Measurements from ENCODE around the gene LSM14A.
"Not testable (repeated sequence)": the region's sequence is repeated elsewhere in the genome, so short reads cannot be mapped to it uniquely, and the experiment has no call there.

The LSM14A gene

DNA sequence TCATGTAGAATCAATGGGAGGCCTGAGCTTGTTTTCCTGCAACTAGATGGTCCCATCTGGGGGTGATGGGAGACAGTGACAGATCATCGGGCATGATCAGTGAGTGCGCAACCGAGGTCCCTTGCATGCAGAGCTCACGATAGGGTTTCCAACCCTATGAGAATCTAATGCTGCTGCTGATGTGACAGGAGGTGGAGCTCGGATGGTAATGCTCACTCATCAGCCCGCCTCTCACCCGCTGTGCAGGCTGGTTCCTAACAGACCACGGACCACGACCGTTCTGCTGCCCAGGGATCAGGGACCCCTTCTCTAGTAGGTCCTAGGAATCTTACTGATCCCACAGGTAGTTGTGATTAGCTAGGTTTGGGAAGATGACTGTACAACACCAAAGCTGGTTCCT is 58.5 kb downstream of the LSM14A start:
- no peak for DNase-seq (ENCODE audit: low spot score)

GRCh38 chr19:34231439-34231838 is 59.1 kb downstream of the LSM14A start:
- no peak for DNase-seq (ENCODE audit: low spot score)

GRCh38 chr19:34232566-34233481 is 60.5 kb downstream of the LSM14A start:
- DNase-seq (ENCODE audit: low spot score) = no peak

DNA sequence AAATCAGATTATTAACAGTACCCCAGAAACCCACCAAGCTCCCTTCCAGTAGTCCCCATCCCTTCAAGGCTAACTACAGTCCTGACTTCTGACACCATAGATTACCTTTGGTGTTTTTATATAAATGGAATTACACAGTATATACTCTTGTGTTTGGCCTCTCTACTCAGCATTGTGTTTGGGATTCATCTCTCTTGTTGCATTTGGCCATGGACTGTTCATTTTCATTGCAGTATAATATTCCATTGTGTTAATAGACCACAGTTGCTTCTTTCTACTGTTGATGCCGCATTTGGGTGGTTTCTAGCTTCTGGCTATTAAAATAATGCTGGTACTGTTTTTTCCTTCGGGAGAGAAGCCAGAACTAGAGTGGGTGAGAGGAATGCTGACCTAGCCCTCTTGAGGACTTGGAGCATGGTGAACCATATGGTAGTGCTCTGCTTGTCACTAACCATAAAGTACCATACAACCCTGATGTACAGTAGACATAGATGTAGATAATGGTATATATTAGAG is 63.2 kb downstream of the LSM14A start:
- no peak for DNase-seq (ENCODE audit: low spot score)

GRCh38 chr19:34236035-34236987 is 64.0 kb downstream of the LSM14A start:
- DNase-seq (ENCODE audit: low spot score) = no peak

DNA sequence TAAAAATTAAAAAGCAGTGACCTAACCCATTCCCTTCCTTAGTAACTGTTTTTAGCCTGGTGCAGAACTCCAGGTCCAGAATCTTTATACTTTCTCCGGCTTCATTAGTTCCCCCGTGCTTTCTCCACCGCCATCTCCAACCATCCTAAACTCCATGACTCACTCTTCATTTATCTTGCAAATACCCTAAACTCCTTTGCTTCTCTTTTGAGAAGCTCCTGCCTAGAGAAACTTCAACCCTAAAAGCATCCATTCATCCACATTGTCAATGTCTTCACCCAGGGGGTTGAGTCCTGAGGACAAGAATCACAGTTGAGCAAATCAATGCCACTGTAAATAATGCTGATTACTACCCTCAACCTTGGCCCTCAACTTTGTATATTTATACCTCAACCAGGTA is 65.0 kb downstream of the LSM14A start:
- no peak for DNase-seq (ENCODE audit: low spot score)

DNA sequence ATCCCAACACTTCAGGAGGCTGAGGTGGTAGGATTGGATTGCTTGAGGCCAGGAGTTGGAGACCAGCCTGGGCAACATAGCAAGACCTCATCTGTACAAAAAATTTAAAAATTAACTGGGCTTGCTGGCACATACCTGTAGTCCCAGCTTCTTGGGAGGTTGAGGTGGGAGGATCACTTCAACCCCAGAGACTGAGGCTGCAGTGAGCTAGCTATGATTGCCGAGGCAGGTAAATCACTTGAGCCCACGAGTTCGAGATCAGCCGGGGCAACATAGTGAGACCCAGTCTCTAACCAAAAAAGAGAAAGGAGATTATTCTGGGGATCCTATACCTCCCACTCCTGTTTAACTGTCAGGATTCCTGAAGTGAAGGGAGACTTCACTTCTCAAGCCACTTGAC is 65.6 kb downstream of the LSM14A start:
- DNase-seq (ENCODE audit: low spot score) = no peak

DNA sequence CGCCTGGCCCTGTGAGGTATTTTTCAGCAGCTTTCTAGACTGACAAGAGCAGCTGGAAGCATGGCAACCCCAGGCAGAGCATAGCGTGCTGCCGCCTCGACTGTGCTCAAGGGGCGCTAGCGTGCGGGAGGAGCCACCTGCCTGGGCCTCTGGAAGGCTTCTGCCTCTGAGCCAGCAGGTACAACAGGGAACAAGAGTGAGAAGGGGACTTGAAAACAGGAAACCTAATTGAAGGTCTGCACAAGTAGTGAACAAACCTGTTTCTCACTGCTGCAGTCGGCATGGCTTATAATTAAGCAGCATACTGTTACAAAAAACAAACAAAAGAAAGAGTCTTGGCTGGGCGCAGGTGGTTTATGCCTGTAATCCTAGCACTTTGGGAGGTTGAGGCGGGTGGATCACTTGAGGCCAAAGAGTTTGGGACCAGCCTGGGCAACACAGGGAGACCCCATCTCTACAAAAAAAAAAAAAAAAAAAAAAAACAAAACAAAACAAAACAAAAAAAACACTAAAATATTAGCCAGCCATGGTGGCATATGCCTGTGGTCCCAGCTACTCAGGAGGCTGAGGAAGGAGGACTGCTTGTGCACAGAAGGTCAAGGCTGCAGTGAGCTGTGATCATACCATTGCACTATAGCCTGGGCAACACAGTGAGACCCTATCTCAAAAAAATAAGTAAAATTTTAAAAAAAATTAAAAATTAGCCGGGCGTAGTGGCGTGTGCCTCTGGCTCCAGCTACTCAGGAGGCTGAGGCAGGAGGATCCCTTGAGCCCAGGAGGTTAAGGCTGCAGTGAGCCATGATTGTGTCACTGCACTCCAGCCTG is 69.4 kb downstream of the LSM14A start:
- no peak for DNase-seq (ENCODE audit: low spot score)

GRCh38 chr19:34243138-34243875 is 71.0 kb downstream of the LSM14A start:
- DNase-seq (ENCODE audit: low spot score) = not testable (repeated sequence)

- no peak for DNase-seq (ENCODE audit: low spot score)
Observed at GRCh38 chr19:34243876-34244578, 71.7 kb downstream of the LSM14A start.

GRCh38 chr19:34244611-34245299 is 72.5 kb downstream of the LSM14A start:
- DNase-seq (ENCODE audit: low spot score) = no peak

DNA sequence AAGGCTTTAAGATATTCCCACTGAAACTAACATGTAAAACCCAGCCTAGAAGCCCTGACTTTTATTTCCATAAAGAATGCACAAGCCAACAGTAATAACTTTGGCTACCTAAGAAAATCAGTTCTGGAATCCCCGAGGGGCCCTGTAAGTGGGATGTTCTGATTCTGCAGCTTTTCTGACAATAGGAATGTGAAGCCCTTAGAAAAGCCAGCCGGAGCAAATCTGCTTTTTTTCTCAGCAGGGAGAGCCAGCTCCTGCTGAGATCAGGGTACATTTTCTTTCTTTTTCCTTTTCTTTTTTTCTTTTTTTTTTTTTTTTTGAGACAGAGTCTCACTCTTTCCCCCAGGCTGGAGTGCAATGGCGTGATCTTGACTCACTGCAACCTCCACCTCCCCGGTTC is 74.0 kb downstream of the LSM14A start:
- no peak for DNase-seq (ENCODE audit: low spot score)

DNA sequence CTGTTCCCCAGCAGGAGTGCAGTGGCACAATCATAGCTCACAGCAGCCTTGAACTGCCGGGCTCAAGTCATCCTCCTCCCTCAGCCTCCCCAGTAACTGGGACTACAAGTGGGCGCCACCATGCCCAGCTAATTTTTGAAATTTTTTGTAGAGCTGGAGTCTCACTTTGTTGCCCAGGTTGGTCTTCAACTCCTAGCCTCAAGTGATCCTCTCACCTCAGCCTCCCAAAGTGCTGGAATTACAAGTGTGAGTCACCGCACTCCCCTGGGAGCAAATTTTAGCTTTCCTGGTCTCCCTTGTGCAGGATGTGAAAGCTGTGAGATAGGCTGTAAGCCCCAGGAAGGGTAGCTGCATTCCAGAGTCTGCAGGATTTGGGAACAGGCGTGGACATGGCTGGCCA is 76.6 kb downstream of the LSM14A start:
- no peak for DNase-seq (ENCODE audit: low spot score)

DNA sequence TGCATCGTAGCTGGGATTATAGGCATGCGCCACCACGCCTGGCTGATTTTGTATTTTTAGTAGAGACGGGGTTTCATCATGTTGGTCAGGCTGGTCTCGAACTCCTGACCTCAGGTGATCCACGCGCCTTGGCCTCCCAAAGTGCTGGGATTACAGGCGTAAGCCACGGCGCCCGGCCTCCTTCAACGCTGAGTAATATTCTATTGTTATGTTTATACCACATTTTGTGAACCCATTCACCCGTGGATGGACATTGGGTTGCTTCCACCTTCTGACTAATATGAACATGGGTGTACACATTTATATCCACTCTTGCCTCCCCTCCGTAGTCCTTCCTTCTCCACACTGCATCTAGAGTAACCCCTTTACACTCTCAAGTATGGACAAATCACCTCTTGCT is 80.9 kb downstream of the LSM14A start:
- not testable (repeated sequence) for DNase-seq (ENCODE audit: low spot score)

DNA sequence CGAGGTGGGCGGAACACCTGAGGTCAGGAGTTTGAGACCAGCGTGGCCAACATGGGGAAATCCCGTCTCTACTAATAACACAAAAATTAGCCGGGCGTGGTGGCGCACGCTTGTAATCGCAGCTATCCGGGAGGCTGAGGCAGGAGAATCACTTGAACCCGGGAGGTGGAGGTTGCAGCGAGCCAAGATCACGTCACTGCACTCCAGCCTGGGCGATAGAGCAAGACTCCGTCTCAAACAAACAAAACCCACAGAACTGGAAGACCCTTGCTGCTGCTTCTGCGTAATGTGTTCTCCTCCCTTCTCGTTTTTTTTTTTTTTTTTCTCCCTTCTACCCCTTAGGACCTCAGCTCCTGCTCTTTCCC is 81.4 kb downstream of the LSM14A start:
- not testable (repeated sequence) for DNase-seq (ENCODE audit: low spot score)

DNA sequence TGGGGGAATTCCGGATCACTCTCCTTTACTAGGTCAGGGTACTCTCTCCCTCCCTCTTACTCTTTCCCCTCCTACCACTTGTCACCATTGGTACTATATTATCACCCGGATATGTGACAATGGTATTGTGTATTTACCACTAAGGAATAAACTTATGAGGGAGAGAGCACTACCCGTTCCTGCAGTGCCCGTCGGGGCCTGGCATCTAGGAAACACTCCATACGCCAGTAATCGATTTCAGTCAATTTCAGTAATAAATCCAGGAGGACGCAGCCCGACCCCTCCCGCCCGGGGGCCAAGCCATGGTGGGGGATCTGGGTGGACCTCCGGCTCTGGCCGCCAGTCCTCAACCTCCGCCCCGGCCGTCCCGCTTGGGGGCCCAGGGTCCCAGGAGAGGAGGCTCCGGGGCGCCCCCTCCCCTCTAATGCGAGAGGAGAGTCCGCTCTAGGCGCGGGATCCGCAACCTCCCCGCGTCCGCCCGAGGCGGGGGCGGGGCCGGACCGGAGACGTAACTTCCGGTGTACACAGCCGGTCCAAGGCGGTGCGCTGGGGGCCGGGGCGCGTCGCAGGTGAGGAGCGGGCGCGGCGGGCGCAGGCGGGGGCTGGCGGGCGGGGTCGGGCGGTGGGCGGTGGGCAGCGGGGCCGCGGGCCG is 81.9 kb downstream of the LSM14A start, which contains the start of gene GARRE1:
GARRE1 (plus strand) TSS at position 509 of the 652 bp plus-strand sequence. CDS start 45,920 bp downstream, outside the sequence.
- peak; percentile 80 for DNase-seq (ENCODE audit: low spot score)

DNA sequence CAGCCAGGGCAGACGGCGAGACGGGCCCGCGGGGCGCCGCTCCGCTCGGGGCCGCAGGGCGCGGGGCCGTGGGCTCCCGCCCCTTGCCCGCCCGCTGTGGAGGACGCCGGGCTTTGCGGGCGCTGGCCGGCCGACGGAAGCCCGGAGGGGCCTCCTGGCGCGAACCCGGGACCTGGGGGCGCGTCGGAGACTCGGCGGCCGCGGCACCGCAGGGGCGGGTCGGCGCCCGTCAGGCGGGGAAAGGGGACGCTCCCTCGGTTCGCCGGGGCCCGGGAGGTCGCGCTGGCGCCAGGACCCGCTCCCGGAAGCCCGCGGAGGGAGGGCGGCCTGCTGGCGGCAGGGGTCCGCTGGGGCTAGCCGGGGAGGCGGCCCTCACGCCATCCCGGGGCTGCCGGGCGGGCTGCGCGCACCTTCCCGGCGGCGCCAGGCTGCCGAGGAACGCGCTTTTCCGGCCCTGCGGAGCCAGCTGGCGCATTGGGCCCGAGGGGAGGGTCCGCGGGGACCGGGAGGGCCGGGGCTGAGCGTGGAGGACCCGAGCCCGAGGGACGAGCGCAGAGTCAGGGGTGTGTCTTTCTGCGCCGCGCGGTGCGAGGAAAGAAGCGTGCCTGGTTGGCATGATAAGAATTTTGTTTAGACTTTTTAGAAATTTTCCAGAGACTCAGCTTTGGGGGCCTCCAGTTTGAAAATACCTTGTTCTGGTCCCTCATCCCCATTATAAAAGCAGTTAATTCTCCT is 82.6 kb downstream of the LSM14A start:
- DNase-seq (ENCODE audit: low spot score) = peak; percentile 63

- DNase-seq (ENCODE audit: low spot score) = no peak
Observed at GRCh38 chr19:34255546-34255945, 83.2 kb downstream of the LSM14A start.

All from hematopoietic multipotent progenitor cell treated with erythropoietin and hydrocortisone succinate and interleukin-3 and kit ligand, for 17 days (in vitro differentiated cells).